OCI-LY1 (cell line): ENCODE measurements around the gene RANBP2.

Experiments used
- EZH2 ChIP-seq: fragments of 200-600 bp; sonication (generic), shearing (Covaris generic); IDR thresholded peaks from 2 replicates; pipeline ENCODE4 v1.8.0; 2017; ENCODE audit warnings: borderline replicate concordance, mixed run types, mild to moderate bottlenecking, antibody characterized with exemption, low read length, moderate library complexity, mixed read lengths
- TF ChIP-seq, protein P1 (sequence below): fragments of 200-600 bp; sonication (generic), shearing (Covaris generic); IDR thresholded peaks from 2 replicates; pipeline ENCODE4 v1.5.1; 2017; ENCODE audit warnings: mild to moderate bottlenecking, antibody characterized with exemption, low read length, moderate library complexity, mixed read lengths

- TF ChIP-seq, protein P1, sequence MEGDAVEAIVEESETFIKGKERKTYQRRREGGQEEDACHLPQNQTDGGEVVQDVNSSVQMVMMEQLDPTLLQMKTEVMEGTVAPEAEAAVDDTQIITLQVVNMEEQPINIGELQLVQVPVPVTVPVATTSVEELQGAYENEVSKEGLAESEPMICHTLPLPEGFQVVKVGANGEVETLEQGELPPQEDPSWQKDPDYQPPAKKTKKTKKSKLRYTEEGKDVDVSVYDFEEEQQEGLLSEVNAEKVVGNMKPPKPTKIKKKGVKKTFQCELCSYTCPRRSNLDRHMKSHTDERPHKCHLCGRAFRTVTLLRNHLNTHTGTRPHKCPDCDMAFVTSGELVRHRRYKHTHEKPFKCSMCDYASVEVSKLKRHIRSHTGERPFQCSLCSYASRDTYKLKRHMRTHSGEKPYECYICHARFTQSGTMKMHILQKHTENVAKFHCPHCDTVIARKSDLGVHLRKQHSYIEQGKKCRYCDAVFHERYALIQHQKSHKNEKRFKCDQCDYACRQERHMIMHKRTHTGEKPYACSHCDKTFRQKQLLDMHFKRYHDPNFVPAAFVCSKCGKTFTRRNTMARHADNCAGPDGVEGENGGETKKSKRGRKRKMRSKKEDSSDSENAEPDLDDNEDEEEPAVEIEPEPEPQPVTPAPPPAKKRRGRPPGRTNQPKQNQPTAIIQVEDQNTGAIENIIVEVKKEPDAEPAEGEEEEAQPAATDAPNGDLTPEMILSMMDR: no peak
- TF ChIP-seq EZH2: no peak
Observed at GRCh38 chr2:108805782-108806181, 86.5 kb downstream of the RANBP2 start.
